Measurements from ENCODE around the gene KDR.

- TF ChIP-seq CTCF (IDR thresholded peaks at IDR 0.05) (no peak), POLR2A (IDR thresholded peaks at IDR 0.05) (no peak)
Observed at GRCh38 chr4:55117511-55117910, 7.9 kb downstream of the KDR start.
